NCI-H510A treated with DMSO at 0.1 percent for 48 hours (cell line): ENCODE results near the gene MPPE1.

Source experiments
- DNase-seq: peaks from one replicate; lab custom pipeline; 2025; lab: John Stamatoyannopoulos, UW

MPPE1 gene

GRCh38 chr18:11884396-11885030 is 23.6 kb downstream of the MPPE1 start:
- DNase-seq: no peak

- DNase-seq: no peak
These were observed 25.0 kb downstream of the MPPE1 start for GRCh38 chr18:11883153-11883552.

GRCh38 chr18:11882636-11883035 is 25.5 kb downstream of the MPPE1 start:
- no peak for DNase-seq

DNA sequence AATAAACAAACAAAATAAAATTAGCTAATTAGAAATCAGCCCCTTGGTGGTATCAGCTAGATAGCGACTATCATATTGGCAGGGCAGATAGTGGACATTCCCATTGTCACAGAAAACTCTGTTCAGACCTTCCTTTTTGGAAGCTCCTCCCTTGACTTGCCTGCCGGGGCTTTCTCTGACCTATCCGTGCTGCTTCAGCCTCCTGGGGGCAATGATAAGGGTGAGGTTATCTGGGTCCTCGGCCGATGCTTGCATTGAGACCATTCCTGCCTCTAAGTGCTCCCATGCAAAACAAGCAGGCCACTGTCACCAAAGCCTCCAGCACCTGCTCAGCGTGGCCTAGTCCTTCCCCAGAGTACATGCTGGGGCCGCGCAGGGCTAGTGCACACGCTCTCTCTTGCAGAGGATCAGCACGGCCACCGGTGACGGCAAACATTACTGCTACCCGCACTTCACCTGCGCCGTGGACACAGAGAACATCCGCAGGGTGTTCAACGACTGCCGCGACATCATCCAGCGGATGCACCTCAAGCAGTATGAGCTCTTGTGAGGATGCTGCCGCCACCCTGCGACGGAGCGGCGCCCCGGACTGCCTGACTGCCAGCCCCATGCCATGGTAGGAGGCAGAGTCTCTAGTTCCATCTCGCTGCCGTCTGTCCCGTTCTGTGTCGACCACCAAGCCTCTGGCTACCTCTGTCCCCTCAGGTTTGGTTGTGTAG is 27.4 kb downstream of the MPPE1 start:
- no peak for DNase-seq

GRCh38 chr18:11877497-11878135 is 30.5 kb downstream of the MPPE1 start:
- no peak for DNase-seq

DNA sequence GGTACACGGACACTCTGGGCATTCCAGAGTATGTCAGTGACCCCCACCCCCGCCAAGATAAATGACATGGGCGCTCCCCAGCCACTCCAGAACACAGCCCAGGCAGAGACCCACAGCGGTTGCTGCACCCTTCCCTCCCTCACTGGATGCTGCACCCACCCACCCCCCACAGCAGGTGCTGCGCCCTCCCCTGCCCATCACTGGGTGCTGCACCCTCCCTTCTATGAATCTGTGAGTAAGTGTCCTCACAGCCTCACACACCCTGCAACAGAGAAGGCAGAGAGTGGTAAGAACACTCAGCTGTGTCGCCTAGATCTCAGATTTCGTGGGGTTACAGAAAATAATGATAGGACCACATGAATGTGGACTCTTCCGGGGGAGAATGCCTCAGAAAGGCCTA is 33.4 kb downstream of the MPPE1 start:
- no peak for DNase-seq

DNA sequence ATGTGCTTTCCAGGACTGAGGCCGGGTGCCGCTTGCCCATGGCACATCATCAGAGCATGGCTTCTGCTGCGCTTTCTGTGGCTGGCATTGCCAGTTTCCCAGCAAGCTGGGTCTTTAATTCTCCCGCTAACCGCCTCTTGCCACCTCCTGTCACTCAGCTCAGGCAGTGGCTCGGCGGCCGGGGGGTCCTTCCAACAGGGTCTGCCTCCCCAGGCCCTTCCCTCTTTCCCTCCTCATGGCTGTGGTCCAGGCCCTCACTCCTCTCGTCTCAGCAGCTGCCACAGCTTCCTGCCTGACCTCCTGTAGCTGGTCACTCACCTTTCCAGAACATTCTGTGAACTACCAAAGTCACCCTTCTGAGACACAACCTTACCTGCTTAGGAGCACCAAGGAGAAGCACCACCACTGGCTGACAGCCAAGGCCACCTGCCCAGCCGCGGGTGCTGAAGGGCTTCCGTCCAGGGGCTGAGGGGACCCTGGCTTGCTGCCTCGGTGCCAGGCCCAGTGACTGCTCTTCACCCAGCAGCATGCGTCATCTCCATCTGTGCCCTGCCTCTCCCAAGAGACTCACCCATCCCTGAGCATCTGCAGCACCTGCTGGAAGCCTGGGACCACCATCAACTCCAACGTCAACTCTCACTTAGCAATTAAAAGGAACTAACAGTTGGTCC is 34.3 kb downstream of the MPPE1 start:
- no peak for DNase-seq

DNA sequence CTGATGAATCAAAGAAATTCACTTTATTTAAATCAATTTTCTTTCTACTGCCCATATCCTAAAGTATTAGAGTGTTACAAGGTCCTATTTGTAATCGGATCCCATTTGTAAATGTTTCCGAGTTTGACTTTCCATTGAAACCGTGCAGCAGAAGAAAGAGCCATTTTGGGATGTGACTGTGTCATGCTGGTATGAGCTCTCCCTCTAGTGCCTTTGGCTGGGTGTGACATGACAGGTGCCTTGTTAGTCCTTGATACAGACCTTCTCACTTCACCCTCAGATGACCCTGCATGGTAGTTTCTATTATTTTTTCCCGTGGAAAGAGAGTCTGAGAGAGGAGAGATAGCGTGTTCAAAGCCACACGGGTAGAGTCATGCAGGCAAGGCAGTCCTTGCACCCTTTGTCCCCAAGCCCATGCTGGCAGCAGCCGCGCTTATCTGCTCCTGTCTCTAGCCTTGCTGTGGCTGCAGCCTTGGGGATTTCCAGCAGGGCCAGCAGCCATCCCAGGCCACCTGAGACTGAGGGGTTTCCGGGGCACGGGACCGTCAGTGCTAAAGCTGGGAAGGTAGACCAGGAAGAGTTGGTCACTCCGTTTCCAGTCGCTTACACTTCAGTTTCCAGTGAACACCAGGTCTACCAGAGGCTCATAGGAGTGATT is 35.5 kb downstream of the MPPE1 start:
- DNase-seq: peak; percentile 24

DNA sequence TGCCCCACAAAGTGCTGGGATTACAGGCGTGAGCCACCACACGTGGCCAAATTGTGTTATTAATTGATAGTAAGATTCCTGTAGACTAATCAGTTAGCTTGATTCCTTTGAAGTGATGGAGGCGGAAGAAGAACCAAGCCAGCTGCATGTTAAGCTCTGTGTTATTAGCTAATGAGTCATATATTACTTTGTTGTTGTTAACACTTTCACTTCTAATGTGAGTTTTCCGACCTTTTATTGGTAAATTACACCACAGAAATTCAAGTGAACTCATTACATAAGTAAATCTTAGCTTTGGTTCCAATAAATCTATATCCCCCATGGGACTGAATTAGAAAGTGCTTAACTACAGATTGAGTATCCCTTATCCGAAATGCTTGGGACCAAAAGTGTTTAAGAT is 36.6 kb downstream of the MPPE1 start:
- DNase-seq: no peak

DNA sequence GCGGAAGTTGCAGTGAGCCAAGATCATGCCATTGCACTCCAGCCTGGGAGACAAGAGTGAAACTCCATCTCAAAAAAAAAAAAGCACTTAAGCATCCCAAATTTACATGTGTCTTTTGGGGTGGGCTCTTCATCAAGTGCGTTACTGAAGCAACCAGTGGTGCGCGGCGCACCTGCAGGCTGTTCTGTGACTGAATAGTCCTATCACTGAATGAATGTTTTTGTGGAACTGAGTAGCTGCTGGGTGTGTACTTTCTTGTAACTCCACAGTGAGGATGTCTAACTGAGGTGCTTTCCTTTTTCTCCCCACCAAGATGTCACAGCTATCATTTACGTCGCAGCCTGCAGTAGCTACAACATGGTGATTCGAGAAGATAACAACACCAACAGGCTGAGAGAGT is 39.9 kb downstream of the MPPE1 start:
- no peak for DNase-seq

- DNase-seq: no peak
These were observed 41.4 kb downstream of the MPPE1 start for GRCh38 chr18:11866764-11867163.

DNA sequence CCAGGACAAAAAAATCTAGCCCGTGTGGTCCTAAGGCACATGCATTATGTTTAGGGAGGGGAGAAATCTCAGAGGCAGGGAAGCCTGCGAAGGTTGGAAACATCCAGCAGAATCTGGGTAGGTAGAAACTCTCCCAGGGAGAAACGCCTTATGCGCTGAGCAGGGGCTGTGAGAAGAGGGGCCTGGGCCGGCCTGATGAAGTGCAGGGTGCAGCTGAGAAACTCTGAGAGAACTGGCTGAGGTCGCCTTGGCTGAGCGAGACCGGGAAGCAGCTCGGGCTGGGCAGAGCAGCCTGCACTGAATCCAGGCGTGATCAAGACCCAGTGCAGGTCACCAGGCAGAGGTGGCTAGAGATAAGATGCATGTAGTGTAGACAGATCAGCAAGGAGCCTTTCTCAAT is 41.8 kb downstream of the MPPE1 start:
- no peak for DNase-seq

DNA sequence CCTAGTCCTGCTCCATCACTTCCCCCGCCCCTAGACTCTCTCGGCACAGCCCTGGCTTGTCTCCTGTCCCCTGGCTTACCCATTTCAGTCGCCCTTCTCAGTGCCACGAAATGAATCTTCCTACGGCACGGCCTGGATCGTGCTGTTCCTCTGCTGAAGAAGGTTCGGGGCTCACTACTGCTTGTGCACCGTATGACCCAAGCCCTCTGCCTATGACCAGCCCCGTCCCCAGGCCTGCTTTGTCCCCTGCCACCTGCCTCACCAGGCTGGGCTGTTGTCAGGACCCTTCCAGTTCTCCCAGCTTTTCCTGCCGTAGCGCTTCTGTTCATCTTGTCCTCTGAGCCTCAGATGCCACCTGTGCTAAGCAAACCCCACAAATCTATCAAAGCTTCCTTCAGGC is 43.0 kb downstream of the MPPE1 start:
- no peak for DNase-seq

GRCh38 chr18:11864471-11864870 is 43.6 kb downstream of the MPPE1 start:
- peak; percentile 67 for DNase-seq

- DNase-seq: no peak
These were observed 45.5 kb downstream of the MPPE1 start for GRCh38 chr18:11862468-11863137.

GRCh38 chr18:11861583-11862288 is 46.4 kb downstream of the MPPE1 start:
- no peak for DNase-seq

DNA sequence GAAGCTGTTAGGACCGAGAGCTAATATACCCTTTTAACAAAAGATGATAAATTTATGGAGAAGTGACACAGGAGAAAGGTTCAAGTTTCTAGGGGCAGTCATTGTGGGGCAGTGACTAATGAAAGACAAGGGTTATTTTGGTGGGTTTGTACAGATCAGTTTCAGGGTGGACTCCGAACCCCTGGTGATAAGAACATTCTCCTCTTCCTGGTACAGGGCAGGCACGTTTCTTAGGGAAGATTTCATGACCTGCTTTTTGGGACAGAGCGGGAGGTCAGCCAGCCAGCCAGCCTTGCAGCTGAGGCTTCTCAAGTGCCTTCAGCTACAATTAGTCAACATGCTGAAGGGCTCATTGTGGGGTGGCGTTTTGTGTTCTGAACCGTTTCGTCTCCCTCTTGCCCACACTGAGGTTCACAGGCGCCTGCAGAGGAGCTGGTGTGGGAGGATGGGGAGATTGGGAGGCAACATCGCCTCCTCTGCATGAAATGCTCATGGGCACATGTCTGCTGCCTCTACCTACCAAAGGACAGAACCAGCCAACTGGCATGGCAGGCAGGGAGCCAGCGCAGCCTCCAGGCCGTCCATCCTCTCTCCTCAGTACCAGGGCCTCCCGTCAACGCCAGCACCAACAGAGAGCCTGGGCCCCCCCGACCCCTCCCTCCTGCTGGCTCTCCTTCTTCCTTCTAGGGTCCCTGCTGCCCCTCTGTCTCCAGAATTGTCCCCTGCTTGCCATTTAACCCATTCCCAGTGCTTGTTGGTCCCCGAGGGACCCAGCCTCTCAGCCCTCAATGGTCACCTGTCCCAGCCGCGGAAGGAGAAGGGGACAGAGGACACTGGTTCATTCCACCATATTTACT is 47.3 kb downstream of the MPPE1 start:
- DNase-seq: no peak

- no peak for DNase-seq
These were observed 48.2 kb downstream of the MPPE1 start for GRCh38 chr18:11859903-11860407.

GRCh38 chr18:11859282-11859830 is 48.8 kb downstream of the MPPE1 start:
- DNase-seq: no peak
